ENCODE data around the gene TANGO2.

GRCh38 chr22:20035375-20036083, 14.6 kb downstream of the TANGO2 start:
- TF ChIP-seq CTCF (IDR thresholded peaks at IDR 0.05) = no peak
- TF ChIP-seq POLR2A (IDR thresholded peaks at IDR 0.05) = no peak
- no peak for TF ChIP-seq EP300 (IDR thresholded peaks at IDR 0.05)
